NB4 (cell line): ENCODE measurements around the gene AGPAT2.
A peak's percentile ranks its signal among the peaks of the same experiment; 100 is the strongest.

Experiments used
- POLR2A ChIP-seq: IDR thresholded peaks from 2 replicates; pipeline ENCODE4 v1.6.1; 2011; ENCODE audit warnings: mild to moderate bottlenecking; ENCODE audit not compliant: insufficient read length; ENCODE audit errors: extremely low read depth
- TF ChIP-seq, protein P1 (sequence below): IDR thresholded peaks from 2 replicates; pipeline ENCODE4 v1.6.1; 2011; ENCODE audit warnings: low read depth, low read length
- TF ChIP-seq, protein P2 (sequence below): IDR thresholded peaks from one replicate; pipeline ENCODE4 v1.5.1; 2012; ENCODE audit warnings: low read depth, low read length

DNA sequence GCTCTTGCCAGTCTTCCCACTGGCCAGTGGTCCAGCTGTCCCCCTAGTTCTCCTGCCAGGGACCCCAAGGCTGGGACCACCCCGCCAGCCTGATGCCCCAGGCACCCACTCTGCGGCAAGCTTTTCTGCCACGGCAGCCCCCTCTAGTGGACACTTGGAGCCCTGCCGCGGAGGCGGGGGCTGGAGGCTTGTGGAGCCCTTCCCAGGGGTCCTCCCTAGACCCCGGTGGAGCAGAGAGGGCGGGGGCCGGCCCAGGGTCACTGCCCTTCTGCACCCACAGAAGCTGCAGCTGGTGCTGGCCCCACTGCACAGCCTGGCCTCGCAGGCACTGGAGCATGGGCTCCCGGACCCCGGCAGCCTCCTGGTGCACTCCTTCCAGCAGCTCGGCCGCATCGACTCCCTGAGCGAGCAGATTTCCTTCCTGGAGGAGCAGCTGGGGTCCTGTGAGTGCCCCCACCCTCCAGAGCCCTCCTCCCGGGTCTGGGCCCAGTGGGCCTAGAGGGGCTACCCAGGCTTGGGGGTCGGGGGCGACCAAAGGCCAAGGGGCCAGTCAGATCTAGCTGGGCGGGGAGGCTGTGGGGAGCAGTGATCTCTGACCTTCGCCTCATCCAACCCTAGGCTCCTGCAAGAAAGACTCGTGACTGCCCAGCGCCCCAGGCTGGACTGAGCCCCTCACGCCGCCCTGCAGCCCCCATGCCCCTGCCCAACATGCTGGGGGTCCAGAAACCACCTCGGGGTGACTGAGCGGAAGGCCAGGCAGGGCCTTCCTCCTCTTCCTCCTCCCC is 15.4 kb downstream of the AGPAT2 start:
- TF ChIP-seq, protein P1, sequence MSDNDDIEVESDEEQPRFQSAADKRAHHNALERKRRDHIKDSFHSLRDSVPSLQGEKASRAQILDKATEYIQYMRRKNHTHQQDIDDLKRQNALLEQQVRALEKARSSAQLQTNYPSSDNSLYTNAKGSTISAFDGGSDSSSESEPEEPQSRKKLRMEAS, result no peak
- TF ChIP-seq, protein P2, sequence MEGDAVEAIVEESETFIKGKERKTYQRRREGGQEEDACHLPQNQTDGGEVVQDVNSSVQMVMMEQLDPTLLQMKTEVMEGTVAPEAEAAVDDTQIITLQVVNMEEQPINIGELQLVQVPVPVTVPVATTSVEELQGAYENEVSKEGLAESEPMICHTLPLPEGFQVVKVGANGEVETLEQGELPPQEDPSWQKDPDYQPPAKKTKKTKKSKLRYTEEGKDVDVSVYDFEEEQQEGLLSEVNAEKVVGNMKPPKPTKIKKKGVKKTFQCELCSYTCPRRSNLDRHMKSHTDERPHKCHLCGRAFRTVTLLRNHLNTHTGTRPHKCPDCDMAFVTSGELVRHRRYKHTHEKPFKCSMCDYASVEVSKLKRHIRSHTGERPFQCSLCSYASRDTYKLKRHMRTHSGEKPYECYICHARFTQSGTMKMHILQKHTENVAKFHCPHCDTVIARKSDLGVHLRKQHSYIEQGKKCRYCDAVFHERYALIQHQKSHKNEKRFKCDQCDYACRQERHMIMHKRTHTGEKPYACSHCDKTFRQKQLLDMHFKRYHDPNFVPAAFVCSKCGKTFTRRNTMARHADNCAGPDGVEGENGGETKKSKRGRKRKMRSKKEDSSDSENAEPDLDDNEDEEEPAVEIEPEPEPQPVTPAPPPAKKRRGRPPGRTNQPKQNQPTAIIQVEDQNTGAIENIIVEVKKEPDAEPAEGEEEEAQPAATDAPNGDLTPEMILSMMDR, result peak; percentile 92
- TF ChIP-seq POLR2A, result no peak
